Measurements from ENCODE around the gene ECI1.

GRCh38 chr16:2206420-2206779 lies 45.0 kb downstream of the ECI1 start:
- no peak for TF ChIP-seq CTCF (conservative IDR thresholded peaks at IDR 0.05)
- no peak for TF ChIP-seq ZFX (IDR thresholded peaks at IDR 0.05)
